Nephron progenitor cell (in vitro differentiated cells): ENCODE results near the gene DARS1.
A peak's percentile ranks its signal among the peaks of the same experiment; 100 is the strongest.

Experiments
- DNase-seq: peaks from one replicate; pipeline ENCODE4 v3.0.0; 2021
- H3K27ac Mint-ChIP-seq: 2 replicates; pipeline ENCODE4 v1.8.0; 2021; ENCODE audit warnings: mild to moderate bottlenecking, moderate library complexity, mixed read lengths
- H3K27me3 Mint-ChIP-seq: 2 replicates; pipeline ENCODE4 v1.8.0; 2021; ENCODE audit warnings: mild to moderate bottlenecking, low read depth, mixed read lengths; ENCODE audit not compliant: poor library complexity
- H3K36me3 Mint-ChIP-seq: 2 replicates; pipeline ENCODE4 v1.8.0; 2021; ENCODE audit warnings: low read depth, mixed read lengths
- H3K4me1 Mint-ChIP-seq: 2 replicates; pipeline ENCODE4 v1.8.0; 2021; ENCODE audit warnings: mixed read lengths
- H3K4me3 Mint-ChIP-seq: 2 replicates; pipeline ENCODE4 v1.8.0; 2021; ENCODE audit warnings: mild to moderate bottlenecking, moderate library complexity, mixed read lengths
- H3K9me3 Mint-ChIP-seq: 2 replicates; pipeline ENCODE4 v1.8.0; 2021; ENCODE audit warnings: mild to moderate bottlenecking, moderate library complexity, mixed read lengths
- TF ChIP-seq, protein P1 (sequence below): fragments of 200-600 bp; sonication (generic); IDR thresholded peaks from 2 replicates; pipeline ENCODE4 v1.5.0; 2021; ENCODE audit warnings: antibody characterized with exemption

Gene DARS1

DNA sequence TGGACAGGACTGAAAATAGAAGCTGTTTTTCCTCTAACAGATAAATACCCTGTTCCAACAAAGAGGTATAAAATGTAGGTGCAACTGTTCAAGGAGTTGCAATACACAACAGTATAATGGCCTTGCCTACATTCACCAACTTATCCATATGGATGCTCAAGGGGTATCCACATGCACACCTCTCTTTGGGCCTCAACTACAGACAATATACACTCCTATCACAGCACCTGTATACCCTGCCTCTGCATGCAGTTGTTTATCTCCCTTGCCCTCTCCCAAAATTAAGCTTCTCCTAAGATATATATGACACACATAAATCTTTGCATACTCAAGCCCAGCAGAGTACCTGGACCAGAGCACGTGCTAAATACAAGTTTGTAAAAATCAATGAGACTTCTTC is 37.3 kb downstream of the DARS1 start:
- DNase-seq = no peak
- TF ChIP-seq, protein P1, sequence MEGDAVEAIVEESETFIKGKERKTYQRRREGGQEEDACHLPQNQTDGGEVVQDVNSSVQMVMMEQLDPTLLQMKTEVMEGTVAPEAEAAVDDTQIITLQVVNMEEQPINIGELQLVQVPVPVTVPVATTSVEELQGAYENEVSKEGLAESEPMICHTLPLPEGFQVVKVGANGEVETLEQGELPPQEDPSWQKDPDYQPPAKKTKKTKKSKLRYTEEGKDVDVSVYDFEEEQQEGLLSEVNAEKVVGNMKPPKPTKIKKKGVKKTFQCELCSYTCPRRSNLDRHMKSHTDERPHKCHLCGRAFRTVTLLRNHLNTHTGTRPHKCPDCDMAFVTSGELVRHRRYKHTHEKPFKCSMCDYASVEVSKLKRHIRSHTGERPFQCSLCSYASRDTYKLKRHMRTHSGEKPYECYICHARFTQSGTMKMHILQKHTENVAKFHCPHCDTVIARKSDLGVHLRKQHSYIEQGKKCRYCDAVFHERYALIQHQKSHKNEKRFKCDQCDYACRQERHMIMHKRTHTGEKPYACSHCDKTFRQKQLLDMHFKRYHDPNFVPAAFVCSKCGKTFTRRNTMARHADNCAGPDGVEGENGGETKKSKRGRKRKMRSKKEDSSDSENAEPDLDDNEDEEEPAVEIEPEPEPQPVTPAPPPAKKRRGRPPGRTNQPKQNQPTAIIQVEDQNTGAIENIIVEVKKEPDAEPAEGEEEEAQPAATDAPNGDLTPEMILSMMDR = no peak
- Mint-ChIP-seq H3K36me3 (peaks cover 76% of the 10 kb centered on the region), H3K4me3 (no peak overlapping the region), H3K27me3 (no peaks in the 10 kb centered on the region), H3K27ac (no peak overlapping the region), H3K4me1 (peaks cover 23% of the 10 kb centered on the region), H3K9me3 (peaks cover 3% of the 10 kb centered on the region)

DNA sequence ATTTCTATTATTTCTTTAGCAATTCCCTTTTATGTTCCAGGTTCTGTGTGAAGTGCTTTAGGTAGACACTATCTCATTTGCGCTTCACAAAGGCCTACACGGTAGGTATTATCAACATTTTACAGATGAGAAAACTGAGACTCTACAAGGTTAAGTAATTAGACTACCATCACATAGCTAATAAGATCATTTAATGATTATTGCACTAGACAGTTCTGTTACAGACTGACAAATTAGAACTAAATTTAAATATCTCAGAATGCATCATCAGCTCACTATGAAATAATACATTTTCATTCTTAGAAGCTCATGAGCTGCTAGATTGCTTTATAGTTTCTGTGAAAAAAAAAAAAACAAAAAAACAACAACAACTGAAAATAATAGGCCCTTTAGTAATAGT is 37.9 kb downstream of the DARS1 start:
- Mint-ChIP-seq H3K36me3 (peaks cover 76% of the 10 kb centered on the region), H3K27ac (no peak overlapping the region), H3K9me3 (peaks cover 10% of the 10 kb centered on the region), H3K4me3 (no peak overlapping the region), H3K4me1 (peaks cover 23% of the 10 kb centered on the region), H3K27me3 (no peaks in the 10 kb centered on the region)
- TF ChIP-seq, protein P1 = no peak
- no peak for DNase-seq

DNA sequence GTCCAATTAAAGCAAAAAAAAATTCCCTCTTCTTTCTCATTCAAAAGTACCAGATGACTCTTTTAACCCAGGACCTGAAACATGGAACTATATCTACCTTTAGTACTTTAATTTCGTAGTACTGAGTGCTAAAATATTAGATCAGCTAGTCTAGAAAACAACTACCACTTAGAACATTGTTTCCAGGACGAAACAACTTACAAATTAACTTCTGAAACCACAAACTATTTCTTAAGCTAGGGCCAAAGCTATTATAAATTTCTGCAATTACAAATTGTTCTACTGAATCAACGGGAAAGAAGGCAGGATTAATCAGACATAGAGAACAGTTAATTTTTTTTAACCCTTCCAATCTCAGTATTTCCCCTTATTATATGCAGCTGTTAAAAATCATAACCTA is 39.9 kb downstream of the DARS1 start:
- no peak for DNase-seq
- Mint-ChIP-seq H3K9me3 (peaks cover 23% of the 10 kb centered on the region), H3K27me3 (no peaks in the 10 kb centered on the region), H3K4me1 (peaks cover 14% of the 10 kb centered on the region), H3K36me3 (peaks cover 73% of the 10 kb centered on the region), H3K27ac (peak overlapping the region; percentile 24), H3K4me3 (no peak overlapping the region)
- TF ChIP-seq, protein P1 = no peak

DNA sequence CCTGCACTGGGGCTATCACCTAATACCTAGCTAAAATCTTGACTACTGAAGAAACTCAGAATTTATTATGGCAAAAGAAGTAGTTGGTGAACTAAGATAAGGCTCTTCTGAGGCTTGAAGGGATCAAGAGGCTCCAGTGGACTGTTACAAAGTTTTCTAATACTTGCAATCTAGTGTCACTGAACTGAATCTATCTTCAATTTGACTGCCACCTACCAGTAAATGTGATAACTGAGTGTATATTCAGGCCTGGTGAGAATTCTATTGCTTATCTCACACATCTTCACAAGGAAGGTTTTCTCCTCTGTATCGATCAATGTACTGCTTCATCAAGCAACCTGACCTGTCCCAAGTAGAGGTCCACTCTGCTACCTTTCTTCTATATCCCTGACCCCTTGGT is 40.8 kb downstream of the DARS1 start:
- H3K27ac Mint-ChIP-seq = peak overlapping the region; percentile 29
- TF ChIP-seq, protein P1 = no peak
- peaks cover 32% of the 10 kb centered on the region for H3K9me3 Mint-ChIP-seq
- no peaks in the 10 kb centered on the region for H3K27me3 Mint-ChIP-seq
- H3K4me3 Mint-ChIP-seq = no peak overlapping the region
- H3K36me3 Mint-ChIP-seq = peaks cover 81% of the 10 kb centered on the region
- peaks cover 7% of the 10 kb centered on the region for H3K4me1 Mint-ChIP-seq
- no peak for DNase-seq

DNA sequence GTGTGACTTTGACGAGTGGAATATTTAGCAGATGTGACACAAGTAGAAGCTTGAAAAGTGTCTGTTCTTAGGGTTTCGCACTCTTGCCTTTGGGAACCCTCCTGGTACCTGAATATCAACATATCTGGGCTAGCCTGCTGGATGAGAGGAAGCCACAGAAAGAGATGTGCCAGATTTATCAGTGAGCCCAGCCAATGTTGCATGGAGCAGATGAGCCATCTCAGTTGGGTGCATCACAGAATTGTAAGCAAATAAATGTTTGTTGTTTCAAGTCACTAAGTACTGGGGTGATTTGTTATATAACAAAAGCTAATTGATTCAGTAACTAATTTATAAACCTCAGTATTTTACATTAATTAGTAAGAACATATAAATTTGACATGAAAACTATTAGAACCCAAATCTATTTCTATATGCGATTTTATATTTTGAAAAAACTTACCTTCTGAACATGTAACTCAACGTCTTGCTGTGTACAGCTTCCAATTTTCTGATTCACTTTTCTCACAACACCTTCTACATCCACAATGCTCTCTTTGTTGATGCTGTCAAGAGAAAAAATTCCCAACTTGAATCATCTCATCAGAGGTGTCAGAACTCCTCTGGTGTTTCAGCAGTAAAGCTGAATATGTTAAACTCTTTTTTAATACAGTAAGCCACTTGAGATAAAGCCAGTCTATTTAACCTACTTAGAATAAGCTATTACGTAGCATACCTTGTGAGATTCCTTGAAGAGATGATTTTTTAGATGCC is 42.3 kb downstream of the DARS1 start:
- no peak overlapping the region for H3K27ac Mint-ChIP-seq
- H3K27me3 Mint-ChIP-seq = no peaks in the 10 kb centered on the region
- no peak for DNase-seq
- no peaks in the 10 kb centered on the region for H3K4me1 Mint-ChIP-seq
- peaks cover 89% of the 10 kb centered on the region for H3K36me3 Mint-ChIP-seq
- no peak overlapping the region for H3K4me3 Mint-ChIP-seq
- H3K9me3 Mint-ChIP-seq = peaks cover 47% of the 10 kb centered on the region
- TF ChIP-seq, protein P1 = no peak

DNA sequence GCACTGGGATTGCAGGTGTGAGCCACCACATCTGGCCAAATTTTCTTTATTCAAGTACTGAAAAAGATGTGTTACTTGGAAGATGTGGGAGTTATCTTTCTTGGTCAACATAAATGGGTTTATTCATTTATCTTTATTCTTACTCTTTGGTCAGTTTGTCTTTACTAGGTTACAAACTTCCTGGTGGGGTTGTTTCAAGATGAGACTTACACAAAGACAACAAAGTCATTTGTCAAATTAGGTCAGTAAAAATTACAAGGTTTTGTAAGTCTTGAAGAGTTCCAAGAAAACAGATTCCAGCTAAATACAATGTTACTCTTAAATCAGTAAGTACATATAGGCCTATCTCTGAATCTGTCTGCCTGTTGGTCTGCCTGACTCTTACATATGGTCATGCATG is 48.9 kb downstream of the DARS1 start:
- Mint-ChIP-seq H3K27ac (no peak overlapping the region), H3K36me3 (peaks cover 81% of the 10 kb centered on the region)

More for the DNA sequence above, 48.9 kb downstream of the DARS1 start:
- TF ChIP-seq, protein P1 = no peak
- DNase-seq = no peak
- no peak overlapping the region for H3K4me3 Mint-ChIP-seq
- H3K9me3 Mint-ChIP-seq = peaks cover 42% of the 10 kb centered on the region
- no peaks in the 10 kb centered on the region for H3K27me3 Mint-ChIP-seq
- no peaks in the 10 kb centered on the region for H3K4me1 Mint-ChIP-seq
